ENCODE measurements around the gene KRT86.

Gene KRT86

GRCh38 chr12:52355176-52355575, 80.7 kb downstream of the KRT86 start:
- CTCF ChIA-PET = no interaction called here
- POLR2A ChIA-PET = no interaction called here
- DNase-seq (ENCODE audit: extremely low spot score) = no peak
- TF ChIP-seq TARDBP (IDR thresholded peaks at IDR 0.05) (no peak), CTBP1 (IDR thresholded peaks at IDR 0.05; ENCODE audit: borderline replicate concordance) (no peak), FOXA1 (IDR thresholded peaks at IDR 0.05) (no peak), FOXK2 (IDR thresholded peaks at IDR 0.05) (no peak), LEF1 (IDR thresholded peaks at IDR 0.05; ENCODE audit: borderline replicate concordance) (no peak), FOXM1 (IDR thresholded peaks at IDR 0.05; ENCODE audit: borderline replicate concordance) (no peak), ARNT (IDR thresholded peaks at IDR 0.05) (no peak), SP1 (IDR thresholded peaks at IDR 0.05) (no peak), HDGF (IDR thresholded peaks at IDR 0.05; ENCODE audit: borderline replicate concordance) (no peak), NFRKB (IDR thresholded peaks at IDR 0.05) (no peak), SUZ12 (IDR thresholded peaks at IDR 0.05) (no peak), ZNF384 (IDR thresholded peaks at IDR 0.05) (no peak), L3MBTL2 (conservative IDR thresholded peaks at IDR 0.05) (no peak), ELF4 (IDR thresholded peaks at IDR 0.05) (no peak), BHLHE40 (IDR thresholded peaks at IDR 0.05; ENCODE audit: borderline replicate concordance) (no peak)
- TF ChIP-seq, protein P1, sequence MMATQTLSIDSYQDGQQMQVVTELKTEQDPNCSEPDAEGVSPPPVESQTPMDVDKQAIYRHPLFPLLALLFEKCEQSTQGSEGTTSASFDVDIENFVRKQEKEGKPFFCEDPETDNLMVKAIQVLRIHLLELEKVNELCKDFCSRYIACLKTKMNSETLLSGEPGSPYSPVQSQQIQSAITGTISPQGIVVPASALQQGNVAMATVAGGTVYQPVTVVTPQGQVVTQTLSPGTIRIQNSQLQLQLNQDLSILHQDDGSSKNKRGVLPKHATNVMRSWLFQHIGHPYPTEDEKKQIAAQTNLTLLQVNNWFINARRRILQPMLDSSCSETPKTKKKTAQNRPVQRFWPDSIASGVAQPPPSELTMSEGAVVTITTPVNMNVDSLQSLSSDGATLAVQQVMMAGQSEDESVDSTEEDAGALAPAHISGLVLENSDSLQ (IDR thresholded peaks at IDR 0.05) = no peak

GRCh38 chr12:52356031-52356761, 81.8 kb downstream of the KRT86 start:
- ChIA-PET POLR2A (no interaction called here), CTCF (no interaction called here)
- TF ChIP-seq L3MBTL2 (conservative IDR thresholded peaks at IDR 0.05) = no peak
- TF ChIP-seq HDGF (IDR thresholded peaks at IDR 0.05; ENCODE audit: borderline replicate concordance) = no peak
- no peak for DNase-seq (ENCODE audit: extremely low spot score)

DNA sequence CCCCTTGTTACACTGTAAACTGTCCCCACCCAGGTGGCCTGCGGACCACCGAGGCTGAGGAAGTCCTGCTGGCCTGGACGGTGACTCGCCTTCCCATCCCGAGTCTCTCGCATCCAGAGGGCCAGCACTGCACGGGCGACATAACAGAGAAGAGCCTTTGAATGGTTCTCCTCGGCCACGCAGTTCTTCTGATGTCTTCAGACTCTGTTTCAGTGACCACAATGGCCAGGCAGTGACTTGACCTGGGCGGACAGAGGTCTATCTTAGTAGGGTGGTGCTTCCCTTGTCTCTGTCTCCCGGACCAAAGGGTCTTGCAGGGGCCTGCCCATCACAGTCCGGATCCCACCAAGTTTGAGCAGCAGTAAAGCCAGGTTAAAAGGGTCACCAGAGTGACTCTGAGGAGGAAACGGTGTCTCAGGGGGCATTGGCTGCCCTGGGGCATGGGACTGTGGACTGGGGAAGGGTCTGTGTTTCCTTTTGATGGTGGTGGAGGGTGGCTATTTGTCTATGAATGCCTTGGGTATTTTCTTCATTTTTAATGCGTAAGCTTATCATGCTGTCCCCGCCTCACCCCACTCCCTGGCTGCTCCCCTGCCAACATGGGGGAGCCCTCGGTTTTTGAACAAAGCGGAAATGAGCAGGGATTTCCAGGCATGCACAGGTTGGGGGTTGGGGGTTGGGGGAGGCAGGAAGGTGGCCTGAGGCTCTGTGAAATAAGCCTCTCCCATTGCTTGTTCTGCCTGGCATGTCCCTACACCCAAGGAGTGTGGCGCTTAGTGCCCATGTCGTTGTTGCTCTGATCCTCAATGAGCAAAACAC, 82.5 kb downstream of the KRT86 start:
- TF ChIP-seq HDGF (IDR thresholded peaks at IDR 0.05; ENCODE audit: borderline replicate concordance) (no peak), LEF1 (IDR thresholded peaks at IDR 0.05; ENCODE audit: borderline replicate concordance) (no peak), CTBP1 (IDR thresholded peaks at IDR 0.05; ENCODE audit: borderline replicate concordance) (no peak), FOXM1 (IDR thresholded peaks at IDR 0.05; ENCODE audit: borderline replicate concordance) (no peak), SUZ12 (IDR thresholded peaks at IDR 0.05) (no peak), SP1 (IDR thresholded peaks at IDR 0.05) (no peak), FOXA1 (IDR thresholded peaks at IDR 0.05) (no peak), TARDBP (IDR thresholded peaks at IDR 0.05) (no peak), FOXK2 (IDR thresholded peaks at IDR 0.05) (no peak), BHLHE40 (IDR thresholded peaks at IDR 0.05; ENCODE audit: borderline replicate concordance) (no peak), ELF4 (IDR thresholded peaks at IDR 0.05) (no peak), NFRKB (IDR thresholded peaks at IDR 0.05) (no peak), L3MBTL2 (conservative IDR thresholded peaks at IDR 0.05) (no peak)
- TF ChIP-seq, protein P1 (IDR thresholded peaks at IDR 0.05) = no peak
- DNase-seq (ENCODE audit: extremely low spot score) = no peak
- POLR2A ChIA-PET = no interaction called here
- CTCF ChIA-PET = no interaction called here
